Measurements from ENCODE around the gene FBLIM1.
"Not testable (repeated sequence)": the region's sequence is repeated elsewhere in the genome, so short reads cannot be mapped to it uniquely, and the experiment has no call there.

The FBLIM1 gene

DNA sequence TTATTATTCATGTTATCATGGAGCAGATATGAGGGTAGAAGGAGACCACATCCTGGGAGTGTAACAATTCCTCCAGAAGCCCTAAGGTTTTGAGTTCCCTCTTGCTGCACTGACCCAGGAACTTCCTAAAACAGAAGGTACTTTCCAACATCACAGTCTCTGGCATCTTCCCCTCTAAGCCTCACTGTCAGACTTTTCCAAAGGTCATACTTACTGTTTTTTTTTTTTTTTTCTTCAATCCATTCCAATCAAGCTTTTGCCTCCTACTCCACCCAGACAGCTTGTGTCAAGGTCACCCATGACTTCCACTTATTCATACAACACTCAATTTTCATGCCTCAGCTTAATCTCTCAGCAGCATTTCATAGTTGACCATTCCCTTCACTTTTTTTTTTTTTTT lies 67.2 kb downstream of the FBLIM1 start:
- no peak for FAIRE-seq

DNA sequence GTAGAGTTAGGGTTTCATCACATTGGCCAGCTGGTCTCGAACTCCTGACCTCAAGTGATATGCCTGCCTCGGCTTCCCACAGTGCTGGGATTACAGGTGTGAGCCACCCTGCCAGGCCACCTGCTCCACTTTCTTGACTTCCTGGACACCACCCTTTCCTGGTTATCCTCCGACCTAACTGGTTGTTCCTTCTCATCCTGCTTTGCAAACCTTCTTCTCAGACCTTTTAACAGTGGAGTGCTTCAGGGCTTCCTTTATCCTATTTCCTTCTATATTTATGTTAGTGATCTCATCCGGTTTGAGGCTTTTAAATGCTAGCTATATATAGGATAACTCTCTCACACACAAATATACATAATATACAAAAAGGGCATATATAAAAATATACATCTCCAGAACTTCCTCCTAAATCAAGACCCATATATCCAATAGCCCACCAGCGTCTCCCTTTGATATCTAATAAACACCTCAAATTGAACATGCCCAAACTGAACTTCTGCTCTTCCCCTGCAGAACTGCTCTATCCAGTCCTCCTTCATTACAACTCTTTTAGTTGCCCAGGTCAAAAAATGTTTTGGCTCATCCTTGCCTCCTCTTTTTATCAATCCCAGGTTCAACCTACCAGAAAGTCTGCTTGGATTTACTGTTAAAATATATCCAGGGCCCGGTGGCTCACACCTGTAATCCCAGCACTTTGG lies 68.4 kb downstream of the FBLIM1 start:
- no peak for FAIRE-seq

DNA sequence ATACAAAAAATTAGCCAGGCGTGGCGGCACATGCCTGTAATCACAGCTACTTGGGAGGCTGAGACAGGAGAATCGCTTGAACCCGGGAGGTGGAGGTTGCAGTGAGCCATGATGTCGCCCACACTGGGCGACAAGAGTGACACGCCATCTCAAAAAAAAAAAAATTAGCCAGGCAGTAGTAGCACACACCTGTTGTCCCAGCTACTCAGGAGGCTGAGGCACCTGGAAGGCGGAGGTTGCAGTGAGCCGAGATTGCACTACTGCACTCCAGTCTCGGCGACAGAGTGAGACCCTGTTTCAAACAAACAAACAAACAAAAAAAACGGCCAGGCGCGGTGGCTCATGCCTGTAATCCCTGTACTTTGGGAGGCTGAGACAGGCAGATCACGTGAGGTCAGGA lies 69.0 kb downstream of the FBLIM1 start:
- FAIRE-seq, result not testable (repeated sequence)

DNA sequence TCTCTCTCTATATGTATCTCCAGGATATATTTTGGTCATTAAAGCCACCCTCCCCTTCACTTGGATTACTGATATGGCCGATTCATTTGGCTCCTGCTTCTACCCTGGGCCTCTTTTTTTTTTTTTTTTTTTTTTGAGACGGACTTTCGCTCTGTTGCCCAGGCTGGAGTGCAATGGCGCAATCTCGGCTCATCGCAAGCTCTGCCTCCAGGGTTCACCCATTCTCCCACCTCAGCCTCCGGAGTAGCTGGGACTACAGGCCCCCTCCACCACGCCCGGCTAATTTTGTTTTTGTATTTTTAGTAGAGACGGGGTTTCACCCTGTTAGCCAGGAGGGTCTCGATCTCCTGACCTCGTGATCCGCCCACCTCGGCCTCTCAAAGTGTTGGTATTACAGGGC lies 70.3 kb downstream of the FBLIM1 start:
- not testable (repeated sequence) for FAIRE-seq

DNA sequence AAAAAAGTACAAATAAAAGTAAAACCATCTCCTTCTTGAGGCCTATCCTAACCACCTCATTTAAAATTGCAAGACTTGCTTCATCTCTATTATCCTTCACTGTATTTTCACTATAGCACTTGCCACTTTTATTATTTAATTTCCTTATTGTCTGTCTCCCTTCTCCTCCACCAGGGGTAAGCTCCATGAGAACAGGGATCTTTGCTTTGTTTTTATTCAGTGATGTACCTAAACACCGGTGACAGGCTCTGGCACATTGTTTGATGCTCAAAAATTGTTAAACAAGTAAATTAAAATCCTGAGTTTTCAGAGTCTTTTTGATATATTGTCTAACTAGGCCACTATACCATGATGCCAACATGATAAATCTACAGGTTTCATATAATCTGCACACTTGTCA lies 71.7 kb downstream of the FBLIM1 start:
- FAIRE-seq, result no peak

DNA sequence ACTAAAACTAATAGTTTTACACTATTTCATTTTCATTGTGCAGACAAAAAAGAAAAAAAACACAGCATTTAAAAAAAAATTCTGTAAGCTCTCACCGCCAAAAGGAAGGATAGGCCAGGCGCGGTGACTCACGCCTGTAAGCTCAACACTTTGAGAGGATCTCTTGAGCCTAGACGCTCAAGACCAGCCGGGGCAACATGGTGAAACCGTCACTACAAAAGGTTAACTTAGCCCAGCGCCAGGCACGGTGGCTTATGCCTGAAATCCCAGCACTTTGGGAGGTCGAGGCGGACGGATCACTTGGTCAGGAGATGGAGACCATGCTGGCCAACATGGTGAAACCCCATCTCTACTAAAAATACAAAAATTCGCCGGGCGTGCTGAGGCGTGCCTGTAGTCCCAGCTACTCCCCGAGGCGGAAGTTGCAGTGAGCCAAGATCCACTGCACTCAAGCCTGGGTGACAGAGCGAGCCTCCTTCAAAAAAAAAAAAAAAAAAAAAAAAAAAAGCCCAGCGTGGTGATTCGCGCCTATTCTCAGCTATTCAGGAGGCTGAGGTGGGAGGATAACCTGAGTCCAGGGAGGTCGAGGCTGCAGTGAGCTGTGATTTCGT lies 74.6 kb downstream of the FBLIM1 start:
- no peak for FAIRE-seq

DNA sequence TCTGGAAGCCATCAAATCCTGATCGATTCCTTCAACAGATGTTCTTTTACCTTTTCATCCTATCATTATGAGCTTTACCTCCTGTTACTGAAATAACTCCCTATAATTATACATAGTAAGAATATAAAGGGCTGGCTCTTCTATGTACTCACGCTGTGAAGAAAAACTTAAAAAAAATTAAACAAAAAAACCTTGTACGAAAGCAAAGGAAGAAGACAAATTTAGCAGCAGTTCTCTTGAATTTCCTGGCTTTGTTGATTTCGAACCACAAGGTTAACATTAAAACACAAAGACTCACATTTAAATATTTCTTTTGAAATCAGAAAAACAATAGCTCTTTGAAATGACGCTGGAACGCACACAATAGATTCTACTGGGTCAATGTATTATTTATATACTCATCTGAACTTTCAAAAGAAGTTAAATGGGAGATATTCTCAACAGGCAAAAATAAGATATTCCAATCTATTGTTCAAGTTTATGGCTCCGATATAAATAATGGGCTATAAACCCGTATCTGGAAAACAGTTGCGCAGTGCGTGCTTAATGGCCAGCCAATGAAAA lies 75.3 kb downstream of the FBLIM1 start:
- FAIRE-seq, result peak; percentile 85

DNA sequence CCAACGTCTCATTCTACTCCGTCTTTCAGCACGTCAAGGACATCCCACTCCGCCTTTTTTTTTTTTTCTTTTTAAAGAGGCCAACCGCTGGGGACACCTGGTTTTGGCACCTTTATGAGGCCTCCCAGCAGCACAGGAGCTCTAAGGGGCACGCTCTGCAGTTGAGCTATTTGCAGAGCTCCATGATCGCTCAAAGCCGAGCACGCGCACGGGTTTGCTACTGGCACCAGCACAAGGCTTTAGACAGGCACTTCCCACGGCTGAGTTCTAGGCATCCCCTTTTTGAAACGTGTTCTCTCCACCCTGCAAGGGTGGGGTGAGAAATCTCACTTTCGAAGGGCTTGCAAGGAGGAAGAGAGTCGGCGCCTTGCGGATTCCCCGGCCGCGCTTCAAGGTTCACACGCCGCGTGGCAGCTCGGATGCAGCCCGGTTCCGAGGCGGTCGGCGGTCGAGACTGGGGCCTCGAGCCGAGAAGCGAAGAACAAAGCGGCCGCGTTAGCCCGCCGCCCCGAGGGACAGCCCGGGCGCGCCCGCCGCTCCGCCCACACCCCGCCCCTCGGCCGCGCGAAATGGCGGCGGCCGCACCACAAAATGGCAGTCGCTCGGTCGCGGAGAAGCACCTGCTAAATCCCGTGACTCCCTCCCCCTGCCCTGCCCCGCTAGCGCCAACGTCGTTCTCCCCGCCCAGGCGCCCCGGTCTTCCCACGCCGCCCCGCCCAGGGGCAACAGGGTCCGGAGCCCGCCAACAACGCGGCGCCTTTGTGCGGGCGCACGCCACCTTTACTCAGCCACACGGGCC lies 76.0 kb downstream of the FBLIM1 start:
- FAIRE-seq, result no peak

DNA sequence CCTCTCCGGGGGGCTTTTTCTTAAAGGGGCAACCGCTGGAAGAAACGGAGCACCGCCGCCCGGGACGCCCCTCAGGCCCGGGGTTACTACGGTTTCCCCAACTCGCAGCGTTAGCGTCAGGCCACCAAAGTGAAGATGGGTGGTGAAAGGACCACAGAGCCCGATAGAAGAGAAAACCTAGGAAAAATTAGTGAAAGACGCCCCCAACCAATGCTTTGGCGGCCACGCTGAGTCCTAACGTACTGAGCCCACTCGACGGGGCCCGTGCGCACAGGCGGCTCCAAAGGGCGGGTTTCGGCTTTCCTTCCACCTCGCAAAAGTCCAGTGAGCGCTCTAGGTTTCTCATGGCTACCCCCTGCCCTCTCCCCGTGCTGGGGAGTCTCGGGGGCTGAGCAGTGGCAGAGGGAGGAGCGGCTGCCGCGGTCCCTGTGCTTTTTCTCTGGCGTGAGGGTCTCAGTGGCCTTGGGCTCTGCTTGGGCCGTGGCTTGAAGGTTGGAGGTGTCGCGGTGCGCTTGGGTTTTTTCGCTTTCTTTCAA lies 76.7 kb downstream of the FBLIM1 start:
- FAIRE-seq, result no peak

DNA sequence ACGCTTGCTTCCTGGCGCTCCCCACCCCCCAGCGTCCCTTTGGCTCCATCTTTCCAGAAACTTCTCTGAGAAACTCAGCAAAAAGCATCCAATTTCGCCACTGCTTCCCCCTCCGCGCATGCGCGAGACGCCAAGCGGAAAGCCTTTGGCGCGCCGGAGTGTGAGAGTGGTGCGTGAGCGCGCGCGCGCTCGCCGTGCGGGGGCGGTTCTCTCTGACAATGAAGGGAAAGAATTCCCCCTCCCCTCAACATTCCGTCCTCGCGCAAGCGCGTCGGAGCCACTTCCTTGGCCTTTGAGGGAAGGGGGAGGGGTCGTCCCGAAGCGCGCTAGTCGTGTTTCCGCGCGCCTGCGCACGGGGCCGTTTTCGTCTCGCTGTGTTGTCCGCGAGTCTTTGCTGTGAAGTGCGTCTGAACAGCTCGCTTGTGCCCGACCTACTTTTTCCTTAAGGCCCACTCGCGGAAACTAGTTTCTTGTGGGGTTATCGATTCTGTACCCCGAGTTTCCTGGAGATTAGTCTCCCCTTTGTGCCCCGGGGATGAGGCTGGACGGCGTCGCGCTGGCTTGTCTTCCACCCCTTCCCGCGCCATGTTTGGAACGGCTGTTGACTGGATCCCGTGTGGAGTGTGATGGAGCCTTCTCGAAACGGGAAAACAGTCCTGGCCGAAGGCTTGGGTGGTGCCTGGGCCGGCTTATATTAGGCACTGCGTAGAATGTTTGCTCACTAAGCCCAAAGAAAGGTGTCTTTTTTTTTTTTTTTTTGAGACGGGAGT lies 77.3 kb downstream of the FBLIM1 start:
- FAIRE-seq, result peak; percentile 96
